ENCODE data around the gene COL4A2.

Gene COL4A2

GRCh38 chr13:110425444-110425780 lies 118.3 kb downstream of the COL4A2 start:
- TF ChIP-seq POLR2AphosphoS5 (IDR thresholded peaks at IDR 0.05; ENCODE audit: low read depth, low read length) (no peak), TAF1 (IDR thresholded peaks at IDR 0.05; ENCODE audit: borderline replicate concordance, low read depth, low read length) (no peak), POLR2A (IDR thresholded peaks at IDR 0.05; ENCODE audit: low read depth, low read length) (no peak)
- no peak for FAIRE-seq
- DNase-seq (ENCODE audit: insufficient read length) = no peak

GRCh38 chr13:110426735-110427134 lies 119.7 kb downstream of the COL4A2 start:
- FAIRE-seq (no peak), DNase-seq (ENCODE audit: insufficient read length) (no peak)
- TF ChIP-seq TAF1 (IDR thresholded peaks at IDR 0.05; ENCODE audit: borderline replicate concordance, low read depth, low read length) (no peak), POLR2A (IDR thresholded peaks at IDR 0.05; ENCODE audit: low read depth, low read length) (no peak), POLR2AphosphoS5 (IDR thresholded peaks at IDR 0.05; ENCODE audit: low read depth, low read length) (no peak)

GRCh38 chr13:110428313-110428712 lies 121.2 kb downstream of the COL4A2 start:
- FAIRE-seq (no peak), DNase-seq (ENCODE audit: insufficient read length) (no peak)
- TF ChIP-seq POLR2AphosphoS5 (IDR thresholded peaks at IDR 0.05; ENCODE audit: low read depth, low read length) (no peak), POLR2A (IDR thresholded peaks at IDR 0.05; ENCODE audit: low read depth, low read length) (no peak), TAF1 (IDR thresholded peaks at IDR 0.05; ENCODE audit: borderline replicate concordance, low read depth, low read length) (no peak)

GRCh38 chr13:110430391-110431336 lies 123.6 kb downstream of the COL4A2 start:
- TF ChIP-seq TAF1 (IDR thresholded peaks at IDR 0.05; ENCODE audit: borderline replicate concordance, low read depth, low read length) (no peak), POLR2A (IDR thresholded peaks at IDR 0.05; ENCODE audit: low read depth, low read length) (no peak), POLR2AphosphoS5 (IDR thresholded peaks at IDR 0.05; ENCODE audit: low read depth, low read length) (no peak)
- DNase-seq (ENCODE audit: insufficient read length) (no peak), FAIRE-seq (no peak)

DNA sequence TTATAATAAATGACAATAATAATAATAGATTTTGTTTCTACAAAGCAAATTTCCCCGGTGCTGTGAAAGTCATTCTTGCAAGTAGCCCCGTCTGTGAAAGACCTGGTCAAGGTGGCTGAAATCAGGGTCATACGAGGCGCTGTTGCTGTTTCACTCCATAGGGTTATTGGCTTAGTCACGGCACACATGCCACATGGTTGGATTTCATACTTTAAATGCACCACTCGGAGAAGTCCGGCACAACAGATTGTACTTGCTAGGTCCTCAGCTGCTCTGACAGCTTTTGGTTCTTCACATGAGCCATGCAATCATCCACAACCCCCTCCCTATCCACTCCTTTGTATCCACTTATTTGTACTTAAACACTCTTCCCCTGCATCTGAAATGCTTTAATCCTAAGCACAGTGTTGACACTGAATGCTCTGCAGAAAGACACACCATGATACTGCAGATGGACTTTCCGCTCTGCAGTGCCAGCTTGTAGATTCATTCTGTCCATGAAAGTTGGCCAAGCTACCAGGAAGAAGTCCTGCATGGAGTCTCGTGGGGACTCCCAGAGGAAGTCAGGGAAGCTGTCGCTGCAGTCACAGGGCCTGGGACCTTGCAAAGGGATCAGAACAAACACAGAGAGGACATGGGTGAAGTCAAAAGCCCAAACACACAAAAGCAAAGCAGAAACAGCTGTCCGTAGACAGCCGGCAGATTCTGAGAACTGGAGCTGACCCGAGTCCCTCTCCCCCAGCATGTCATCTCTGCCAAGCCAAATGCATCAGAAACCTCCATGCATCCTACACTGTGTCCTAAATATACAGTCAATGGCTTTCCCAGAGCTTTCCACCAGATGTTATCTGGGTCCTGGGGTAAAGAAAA lies 124.6 kb downstream of the COL4A2 start:
- no peak for DNase-seq (ENCODE audit: insufficient read length)
- FAIRE-seq = no peak
- TF ChIP-seq POLR2AphosphoS5 (IDR thresholded peaks at IDR 0.05; ENCODE audit: low read depth, low read length) = no peak
- no peak for TF ChIP-seq POLR2A (IDR thresholded peaks at IDR 0.05; ENCODE audit: low read depth, low read length)
- no peak for TF ChIP-seq TAF1 (IDR thresholded peaks at IDR 0.05; ENCODE audit: borderline replicate concordance, low read depth, low read length)

GRCh38 chr13:110432522-110432921 lies 125.4 kb downstream of the COL4A2 start:
- FAIRE-seq (no peak), DNase-seq (ENCODE audit: insufficient read length) (no peak)
- no peak for TF ChIP-seq POLR2AphosphoS5 (IDR thresholded peaks at IDR 0.05; ENCODE audit: low read depth, low read length)
- no peak for TF ChIP-seq POLR2A (IDR thresholded peaks at IDR 0.05; ENCODE audit: low read depth, low read length)
- no peak for TF ChIP-seq TAF1 (IDR thresholded peaks at IDR 0.05; ENCODE audit: borderline replicate concordance, low read depth, low read length)

DNA sequence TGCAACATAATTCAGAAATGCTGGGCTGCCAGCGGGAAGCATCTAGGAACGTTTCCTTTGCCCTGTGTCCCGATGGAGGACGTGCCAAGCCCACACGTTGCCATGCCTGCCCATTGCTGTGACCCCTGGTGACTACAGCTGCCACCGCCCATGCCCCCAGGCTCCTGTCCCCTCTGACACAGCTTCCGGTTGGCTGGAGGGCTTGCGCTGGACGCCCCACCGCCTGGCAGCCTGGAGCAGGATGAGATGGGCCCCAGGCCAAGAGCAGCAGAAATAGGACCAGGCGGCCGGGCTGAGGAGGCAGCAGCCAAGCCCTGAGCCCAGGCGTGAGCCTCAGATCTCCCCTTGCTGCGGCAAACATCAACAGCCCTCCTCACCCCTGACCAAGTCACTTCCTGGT lies 125.9 kb downstream of the COL4A2 start:
- TF ChIP-seq POLR2AphosphoS5 (IDR thresholded peaks at IDR 0.05; ENCODE audit: low read depth, low read length) (no peak), POLR2A (IDR thresholded peaks at IDR 0.05; ENCODE audit: low read depth, low read length) (no peak), TAF1 (IDR thresholded peaks at IDR 0.05; ENCODE audit: borderline replicate concordance, low read depth, low read length) (no peak)
- FAIRE-seq = no peak

GRCh38 chr13:110434629-110435028 lies 127.5 kb downstream of the COL4A2 start:
- FAIRE-seq (no peak), DNase-seq (ENCODE audit: insufficient read length) (no peak)
- TF ChIP-seq TAF1 (IDR thresholded peaks at IDR 0.05; ENCODE audit: borderline replicate concordance, low read depth, low read length) = no peak
- TF ChIP-seq POLR2A (IDR thresholded peaks at IDR 0.05; ENCODE audit: low read depth, low read length) = no peak
- TF ChIP-seq POLR2AphosphoS5 (IDR thresholded peaks at IDR 0.05; ENCODE audit: low read depth, low read length) = no peak

More for the DNA sequence above, 125.9 kb downstream of the COL4A2 start:
- DNase-seq (ENCODE audit: insufficient read length) = no peak

DNA sequence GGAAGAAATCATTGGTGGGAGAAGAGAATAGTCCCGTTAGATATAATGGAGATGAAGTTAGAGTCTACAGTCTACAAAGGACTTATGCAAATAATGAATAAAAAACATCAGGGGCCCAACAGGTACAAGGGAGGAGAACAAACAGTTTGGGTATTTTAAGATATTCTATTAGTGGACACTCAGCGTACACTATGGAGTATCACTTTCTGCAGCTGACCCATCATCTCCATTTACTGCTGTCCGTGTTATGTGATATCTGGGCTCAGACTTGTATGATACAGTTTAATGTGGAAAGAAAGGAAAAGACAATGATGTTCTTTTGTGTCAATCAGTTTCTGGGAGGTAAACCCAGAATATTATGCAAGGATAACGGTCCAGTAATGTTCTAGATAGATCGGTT lies 128.2 kb downstream of the COL4A2 start:
- no peak for DNase-seq (ENCODE audit: insufficient read length)
- TF ChIP-seq TAF1 (IDR thresholded peaks at IDR 0.05; ENCODE audit: borderline replicate concordance, low read depth, low read length) (no peak), POLR2AphosphoS5 (IDR thresholded peaks at IDR 0.05; ENCODE audit: low read depth, low read length) (no peak), POLR2A (IDR thresholded peaks at IDR 0.05; ENCODE audit: low read depth, low read length) (no peak)
- no peak for FAIRE-seq

- DNase-seq (ENCODE audit: insufficient read length) (no peak), FAIRE-seq (no peak)
- no peak for TF ChIP-seq TAF1 (IDR thresholded peaks at IDR 0.05; ENCODE audit: borderline replicate concordance, low read depth, low read length)
- TF ChIP-seq POLR2AphosphoS5 (IDR thresholded peaks at IDR 0.05; ENCODE audit: low read depth, low read length) = no peak
- no peak for TF ChIP-seq POLR2A (IDR thresholded peaks at IDR 0.05; ENCODE audit: low read depth, low read length)
These were observed 129.2 kb downstream of the COL4A2 start for GRCh38 chr13:110436276-110436675.

DNA sequence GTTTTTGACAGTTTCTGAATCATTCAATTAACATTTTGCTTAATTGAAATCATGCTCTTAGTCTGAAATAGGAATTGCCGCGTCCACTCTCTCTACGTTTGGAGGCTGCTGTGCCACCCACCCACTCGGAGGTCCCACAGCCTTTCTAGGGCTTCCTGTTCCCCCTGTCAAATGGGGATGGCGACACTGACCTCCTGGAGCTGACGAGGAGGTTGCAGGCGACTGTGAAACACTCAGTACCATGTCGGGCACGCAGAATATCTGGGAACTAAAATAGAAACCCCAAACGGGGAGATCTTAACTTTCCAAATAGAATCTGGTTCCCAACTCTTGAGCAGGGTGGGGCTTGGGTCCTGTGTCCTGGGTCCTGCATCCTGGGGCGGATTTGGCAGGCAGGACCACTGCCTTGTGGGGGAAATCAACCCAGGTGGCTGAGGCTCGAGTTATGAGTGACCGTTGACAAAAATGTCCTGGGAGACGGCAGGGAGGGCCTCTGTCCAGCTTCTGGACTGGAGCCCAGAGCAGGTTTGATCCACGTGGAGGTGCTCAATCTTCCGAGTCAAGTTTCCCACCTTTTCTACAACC lies 129.8 kb downstream of the COL4A2 start:
- DNase-seq (ENCODE audit: insufficient read length) = no peak
- no peak for FAIRE-seq
- TF ChIP-seq POLR2A (IDR thresholded peaks at IDR 0.05; ENCODE audit: low read depth, low read length) (no peak), POLR2AphosphoS5 (IDR thresholded peaks at IDR 0.05; ENCODE audit: low read depth, low read length) (no peak), TAF1 (IDR thresholded peaks at IDR 0.05; ENCODE audit: borderline replicate concordance, low read depth, low read length) (no peak)
